GM18526 (cell line): Measurements from ENCODE around the gene NAV3.

Source experiments
- POLR2A ChIP-seq: IDR thresholded peaks from 3 replicates; pipeline ENCODE4 v1.6.1; 2011; ENCODE audit not compliant: insufficient read length; ENCODE audit errors: extremely low read depth

NAV3 gene

GRCh38 chr12:78229591-78230101 is 399.0 kb downstream of the NAV3 start:
- TF ChIP-seq POLR2A = no peak

GRCh38 chr12:78232756-78233155 is 402.1 kb downstream of the NAV3 start:
- no peak for TF ChIP-seq POLR2A

GRCh38 chr12:78236264-78236663 is 405.6 kb downstream of the NAV3 start:
- TF ChIP-seq POLR2A = no peak

- TF ChIP-seq POLR2A = no peak
These were observed 408.9 kb downstream of the NAV3 start for GRCh38 chr12:78239544-78239943.

- no peak for TF ChIP-seq POLR2A
These were observed 410.1 kb downstream of the NAV3 start for GRCh38 chr12:78240827-78241226.

GRCh38 chr12:78241446-78241845 is 410.8 kb downstream of the NAV3 start:
- TF ChIP-seq POLR2A = no peak

- TF ChIP-seq POLR2A = no peak
These were observed 414.3 kb downstream of the NAV3 start for GRCh38 chr12:78244916-78245507.

- no peak for TF ChIP-seq POLR2A
These were observed 417.6 kb downstream of the NAV3 start for GRCh38 chr12:78248321-78248720.

- no peak for TF ChIP-seq POLR2A
These were observed 418.9 kb downstream of the NAV3 start for GRCh38 chr12:78249578-78249977.

GRCh38 chr12:78260976-78261375 is 430.3 kb downstream of the NAV3 start:
- TF ChIP-seq POLR2A = no peak

- TF ChIP-seq POLR2A = no peak
These were observed 431.2 kb downstream of the NAV3 start for GRCh38 chr12:78261901-78262300.
